HFFc6 (cell line): Measurements from ENCODE around the gene MYB. TPM values are rescaled to one million over a fixed set of nuclear protein-coding genes. Genes with fewer than 3 reads are reported as not detected.

ENCODE experiments used
- DNase-seq: peaks from one replicate; pipeline ENCODE4 v3.0.0-alpha.2; 2018
- H3K27ac Mint-ChIP-seq: 2 replicates; pipeline ENCODE4 v1.8.0; 2020; ENCODE audit warnings: mild to moderate bottlenecking, mixed read lengths
- H3K27me3 Mint-ChIP-seq: 2 replicates; pipeline ENCODE4 v1.8.0; 2021; ENCODE audit warnings: mild to moderate bottlenecking, moderate library complexity, mixed read lengths; ENCODE audit not compliant: insufficient read depth
- H3K36me3 Mint-ChIP-seq: 2 replicates; pipeline ENCODE4 v1.8.0; 2021; ENCODE audit warnings: low read depth, mixed read lengths
- H3K4me1 Mint-ChIP-seq: 2 replicates; pipeline ENCODE4 v1.8.0; 2020; ENCODE audit warnings: low read depth, mixed read lengths
- H3K4me3 Mint-ChIP-seq: 2 replicates; pipeline ENCODE4 v1.8.0; 2020; ENCODE audit warnings: mild to moderate bottlenecking, moderate library complexity, mixed read lengths
- H3K9me3 Mint-ChIP-seq: 2 replicates; pipeline ENCODE4 v1.8.0; 2020; ENCODE audit warnings: mild to moderate bottlenecking, mixed read lengths
- total RNA-seq, 6 experiments: library from RNA; stranded (reverse); fragmentation: NEBNext Ultra II Directional; extraction: Animal tissue kit (Norgen Biotek cat#: 25700); gene quantifications; 2 replicates in 1 of 6; 3 replicates in 5 of 6; pipeline ENCODE4 v1.2.3, GENCODE V29; 2021
- TF ChIP-seq, protein P1 (sequence below): fragments of 200-600 bp; sonication (generic); IDR thresholded peaks from 2 replicates; pipeline ENCODE4 v1.5.0; 2021; ENCODE audit warnings: antibody characterized with exemption, mild to moderate bottlenecking

Gene MYB
- total RNA-seq, 6 experiments from 2014 or later: 0.17 to 0.35 (median 0.19) TPM

- TF ChIP-seq, protein P1, sequence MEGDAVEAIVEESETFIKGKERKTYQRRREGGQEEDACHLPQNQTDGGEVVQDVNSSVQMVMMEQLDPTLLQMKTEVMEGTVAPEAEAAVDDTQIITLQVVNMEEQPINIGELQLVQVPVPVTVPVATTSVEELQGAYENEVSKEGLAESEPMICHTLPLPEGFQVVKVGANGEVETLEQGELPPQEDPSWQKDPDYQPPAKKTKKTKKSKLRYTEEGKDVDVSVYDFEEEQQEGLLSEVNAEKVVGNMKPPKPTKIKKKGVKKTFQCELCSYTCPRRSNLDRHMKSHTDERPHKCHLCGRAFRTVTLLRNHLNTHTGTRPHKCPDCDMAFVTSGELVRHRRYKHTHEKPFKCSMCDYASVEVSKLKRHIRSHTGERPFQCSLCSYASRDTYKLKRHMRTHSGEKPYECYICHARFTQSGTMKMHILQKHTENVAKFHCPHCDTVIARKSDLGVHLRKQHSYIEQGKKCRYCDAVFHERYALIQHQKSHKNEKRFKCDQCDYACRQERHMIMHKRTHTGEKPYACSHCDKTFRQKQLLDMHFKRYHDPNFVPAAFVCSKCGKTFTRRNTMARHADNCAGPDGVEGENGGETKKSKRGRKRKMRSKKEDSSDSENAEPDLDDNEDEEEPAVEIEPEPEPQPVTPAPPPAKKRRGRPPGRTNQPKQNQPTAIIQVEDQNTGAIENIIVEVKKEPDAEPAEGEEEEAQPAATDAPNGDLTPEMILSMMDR: no peak
- Mint-ChIP-seq H3K36me3 (no peaks in the 10 kb centered on the region), H3K27ac (no peak overlapping the region), H3K4me3 (no peak overlapping the region), H3K4me1 (no peaks in the 10 kb centered on the region), H3K9me3 (no peaks in the 10 kb centered on the region), H3K27me3 (no peaks in the 10 kb centered on the region; the same call in 1 of the 2 replicates)
- no peak for DNase-seq
These were observed 41.5 kb downstream of the MYB start for GRCh38 chr6:135222623-135223022.

- Mint-ChIP-seq H3K27me3 (no peaks in the 10 kb centered on the region; the same call in 1 of the 2 replicates), H3K4me3 (no peak overlapping the region), H3K9me3 (no peaks in the 10 kb centered on the region), H3K4me1 (no peaks in the 10 kb centered on the region), H3K36me3 (no peaks in the 10 kb centered on the region), H3K27ac (no peak overlapping the region)
- TF ChIP-seq, protein P1: no peak
- no peak for DNase-seq
These were observed 43.0 kb downstream of the MYB start for GRCh38 chr6:135224037-135224647.

- Mint-ChIP-seq H3K27ac (no peak overlapping the region), H3K36me3 (no peaks in the 10 kb centered on the region), H3K4me3 (no peak overlapping the region), H3K4me1 (peaks cover 6% of the 10 kb centered on the region), H3K9me3 (no peaks in the 10 kb centered on the region), H3K27me3 (no peaks in the 10 kb centered on the region)
- DNase-seq: no peak
- TF ChIP-seq, protein P1: no peak
These were observed 44.8 kb downstream of the MYB start for GRCh38 chr6:135225911-135226310.

DNA sequence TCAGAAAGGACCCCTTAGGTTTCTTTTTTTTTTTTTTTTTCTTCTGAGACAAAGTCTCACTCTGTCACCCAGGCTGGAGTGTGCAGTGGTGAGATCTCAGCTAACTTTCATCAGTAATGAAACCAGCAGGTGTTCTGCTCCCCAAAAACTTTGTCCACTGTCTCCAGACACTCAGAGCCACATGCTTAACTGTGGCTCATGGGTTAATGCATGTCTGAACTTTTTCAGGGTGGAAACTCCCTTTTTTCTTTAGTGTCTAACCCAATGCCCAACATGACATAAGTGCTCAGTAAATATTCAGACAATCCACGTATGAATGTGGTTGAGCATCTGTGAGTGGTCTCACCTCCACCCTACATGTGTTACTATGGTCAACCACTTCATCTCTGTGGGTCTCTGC is 45.4 kb downstream of the MYB start:
- H3K27me3 Mint-ChIP-seq: peaks cover 1% of the 10 kb centered on the region; the same call in 1 of the 2 replicates
- DNase-seq: no peak
- H3K4me1 Mint-ChIP-seq: peaks cover 12% of the 10 kb centered on the region
- no peak overlapping the region for H3K4me3 Mint-ChIP-seq
- no peaks in the 10 kb centered on the region for H3K36me3 Mint-ChIP-seq
- no peak overlapping the region for H3K27ac Mint-ChIP-seq
- H3K9me3 Mint-ChIP-seq: no peaks in the 10 kb centered on the region
- TF ChIP-seq, protein P1: no peak

GRCh38 chr6:135227349-135227748 is 46.2 kb downstream of the MYB start:
- no peaks in the 10 kb centered on the region for H3K36me3 Mint-ChIP-seq
- H3K27me3 Mint-ChIP-seq: peaks cover 1% of the 10 kb centered on the region; the same call in 1 of the 2 replicates
- H3K9me3 Mint-ChIP-seq: no peaks in the 10 kb centered on the region
- no peak for DNase-seq
- H3K27ac Mint-ChIP-seq: no peak overlapping the region
- TF ChIP-seq, protein P1: no peak
- H3K4me3 Mint-ChIP-seq: no peak overlapping the region
- peaks cover 17% of the 10 kb centered on the region for H3K4me1 Mint-ChIP-seq
